KMS-11 (cell line): Measurements from ENCODE around the gene GRID1.
A peak's percentile ranks its signal among the peaks of the same experiment; 100 is the strongest.
"Not testable (repeated sequence)": the region's sequence is repeated elsewhere in the genome, so short reads cannot be mapped to it uniquely, and the experiment has no call there.

Source experiments
- H2AFZ ChIP-seq: fragments of 200-600 bp; sonication (generic); 2 replicates; pipeline ENCODE4 v1.6.1; 2016; ENCODE audit warnings: antibody characterized with exemption, mixed run types, low read depth
- H3K27ac ChIP-seq: fragments of 200-600 bp; sonication (generic); 2 replicates; pipeline ENCODE4 v1.6.1; 2016; ENCODE audit warnings: mild to moderate bottlenecking, mixed run types
- H3K27me3 ChIP-seq: fragments of 200-600 bp; sonication (generic); 2 replicates; pipeline ENCODE4 v1.6.1; 2017; ENCODE audit warnings: mild to moderate bottlenecking, low read depth, mixed run types, moderate library complexity; ENCODE audit not compliant: insufficient read depth
- H3K36me3 ChIP-seq: fragments of 200-600 bp; sonication (generic); 2 replicates; pipeline ENCODE4 v1.6.1; 2017; ENCODE audit warnings: mild to moderate bottlenecking, mixed run types; ENCODE audit not compliant: insufficient read depth
- H3K4me1 ChIP-seq: fragments of 200-600 bp; sonication (generic); 2 replicates; pipeline ENCODE4 v1.6.1; 2016; ENCODE audit warnings: mild to moderate bottlenecking, low read depth, mixed run types; ENCODE audit not compliant: poor library complexity, severe bottlenecking
- H3K4me2 ChIP-seq: fragments of 200-600 bp; sonication (generic); 2 replicates; pipeline ENCODE4 v1.7.0; 2016; ENCODE audit warnings: mild to moderate bottlenecking, mixed run types
- H3K4me3 ChIP-seq: fragments of 200-600 bp; sonication (generic); IDR thresholded peaks from 2 replicates; pipeline ENCODE4 v1.6.1; 2017; ENCODE audit warnings: low read depth, low read length, mixed read lengths; ENCODE audit not compliant: insufficient read depth
- H3K79me2 ChIP-seq: fragments of 200-600 bp; sonication (generic); 2 replicates; pipeline ENCODE4 v1.6.1; 2016; ENCODE audit warnings: low read depth, mixed run types; ENCODE audit not compliant: insufficient read depth
- H3K9ac ChIP-seq: fragments of 200-600 bp; sonication (generic); 2 replicates; pipeline ENCODE4 v1.6.1; 2016; ENCODE audit warnings: mild to moderate bottlenecking, mixed run types
- H4K20me1 ChIP-seq: fragments of 200-600 bp; sonication (generic); 2 replicates; pipeline ENCODE4 v1.6.1; 2016; ENCODE audit warnings: mild to moderate bottlenecking, mixed run types; ENCODE audit not compliant: insufficient read depth
- CTCF ChIP-seq: fragments of 200-600 bp; sonication (generic); conservative IDR thresholded peaks from 2 replicates; pipeline ENCODE4 v1.6.1; 2017; ENCODE audit warnings: low read depth, mild to moderate bottlenecking, antibody characterized with exemption, low read length, moderate library complexity, mixed read lengths

GRID1 gene

GRCh38 chr10:86390337-86391120 lies 23.9 kb upstream of the GRID1 start:
- no peaks in the 10 kb centered on the region for H3K36me3 ChIP-seq
- H3K4me3 ChIP-seq, result no peak overlapping the region
- H4K20me1 ChIP-seq, result no peaks in the 10 kb centered on the region
- H3K4me1 ChIP-seq, result no peaks in the 10 kb centered on the region
- H2AFZ ChIP-seq, result 0 out of 2 replicates have a peak overlapping the region, but pooled peaks have one; percentile 69
- H3K27ac ChIP-seq, result no peak overlapping the region
- H3K27me3 ChIP-seq, result no peaks in the 10 kb centered on the region
- H3K9ac ChIP-seq, result no peak overlapping the region
- TF ChIP-seq CTCF, result no peak
- H3K79me2 ChIP-seq, result no peaks in the 10 kb centered on the region
- no peak overlapping the region for H3K4me2 ChIP-seq

GRCh38 chr10:86389441-86390193 lies 23.0 kb upstream of the GRID1 start:
- Histone ChIP-seq H3K4me3 (no peak overlapping the region), H3K27me3 (no peaks in the 10 kb centered on the region), H3K9ac (no peak overlapping the region), H3K36me3 (no peaks in the 10 kb centered on the region), H3K79me2 (no peaks in the 10 kb centered on the region), H4K20me1 (no peaks in the 10 kb centered on the region), H3K27ac (no peak overlapping the region), H2AFZ (peak overlapping the region; percentile 69), H3K4me1 (no peaks in the 10 kb centered on the region), H3K4me2 (peak overlapping the region; percentile 34; the same call in 1 of the 2 replicates)
- TF ChIP-seq CTCF, result no peak

- H3K79me2 ChIP-seq, H4K20me1 ChIP-seq, H3K36me3 ChIP-seq, H3K4me3 ChIP-seq, H3K9ac ChIP-seq, H3K27ac ChIP-seq, H3K4me1 ChIP-seq, H3K27me3 ChIP-seq: not testable (repeated sequence)
- H3K4me2 ChIP-seq, result peak overlapping the region; percentile 34; the same call in 1 of the 2 replicates
- H2AFZ ChIP-seq, result peak overlapping the region; percentile 69
These were observed 22.5 kb upstream of the GRID1 start for GRCh38 chr10:86389109-86389440.

GRCh38 chr10:86388119-86388704 lies 21.6 kb upstream of the GRID1 start:
- Histone ChIP-seq H3K27ac (no peak overlapping the region), H3K27me3 (no peaks in the 10 kb centered on the region), H3K4me2 (no peak overlapping the region), H3K79me2 (no peaks in the 10 kb centered on the region), H2AFZ (no peak overlapping the region), H3K9ac (no peak overlapping the region), H4K20me1 (no peaks in the 10 kb centered on the region), H3K36me3 (no peaks in the 10 kb centered on the region), H3K4me3 (no peak overlapping the region), H3K4me1 (no peaks in the 10 kb centered on the region)
- TF ChIP-seq CTCF, result no peak
